C4-2B (cell line): ENCODE data around the gene KRT12.

Source experiments
- H3K27ac ChIP-seq: fragments of 450-650 bp; 2 replicates; pipeline ENCODE4 v1.5.1; 2017
- ZFX ChIP-seq: fragments of 450-650 bp; IDR thresholded peaks from 2 replicates; pipeline ENCODE4 v1.6.1; 2017
- TF ChIP-seq, protein P1 (sequence below): fragments of 450-650 bp; conservative IDR thresholded peaks from 2 replicates; pipeline ENCODE4 v1.5.1; 2017; ENCODE audit warnings: mild to moderate bottlenecking

Gene KRT12

DNA sequence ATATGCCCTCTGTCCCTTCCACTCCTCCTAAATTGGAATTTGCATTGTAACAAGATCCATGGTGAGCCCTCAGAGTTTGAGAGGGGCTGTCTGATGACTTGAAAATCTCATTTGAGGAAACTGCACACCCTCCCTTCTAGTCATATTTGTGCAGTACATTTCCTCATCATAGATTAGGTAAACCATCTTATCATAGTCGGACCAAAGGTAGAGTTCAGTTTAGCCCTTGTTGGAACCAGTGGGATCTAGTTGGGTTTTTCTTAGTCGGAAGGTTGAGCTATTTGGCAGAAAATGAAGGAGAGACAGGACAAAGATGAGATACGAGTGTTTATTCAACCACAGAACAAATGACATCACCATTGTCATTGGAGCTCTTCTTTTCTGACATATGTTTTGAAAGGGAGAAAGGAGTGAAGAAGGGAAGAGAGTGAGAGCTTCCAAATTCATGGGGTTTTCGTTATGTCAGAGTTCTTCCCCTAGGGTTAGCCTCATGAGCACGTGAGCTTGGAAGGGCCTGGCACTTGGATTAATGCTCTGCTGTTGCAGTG lies 33.9 kb upstream of the KRT12 start:
- TF ChIP-seq ZFX, result no peak
- H3K27ac ChIP-seq, result no peak overlapping the region

DNA sequence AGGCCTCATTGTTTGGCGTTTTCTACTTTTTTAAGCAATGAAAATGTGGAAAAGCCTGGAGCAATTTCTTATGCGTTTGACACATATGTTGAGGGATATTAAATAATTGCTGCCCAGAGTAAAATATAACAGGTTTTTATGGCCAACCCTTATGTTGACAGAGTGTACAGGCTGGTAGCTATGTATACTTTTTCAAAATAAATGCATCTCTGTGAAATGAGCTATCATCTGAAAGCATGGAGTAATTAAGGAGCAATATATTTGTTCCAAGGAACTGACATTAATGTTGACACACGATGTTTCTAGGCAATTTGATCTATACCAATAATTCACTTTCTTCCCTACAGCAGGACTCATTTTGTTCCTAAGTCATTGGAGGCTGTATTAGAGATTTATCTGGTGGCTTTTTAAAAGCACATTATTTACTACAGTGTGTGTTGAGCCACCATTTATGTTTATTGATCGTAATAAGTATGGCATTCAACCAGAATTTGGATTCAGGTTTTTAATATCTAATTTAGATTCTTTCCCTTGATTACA lies 30.0 kb upstream of the KRT12 start:
- H3K27ac ChIP-seq, result no peak overlapping the region
- TF ChIP-seq ZFX, result no peak
- TF ChIP-seq, protein P1, sequence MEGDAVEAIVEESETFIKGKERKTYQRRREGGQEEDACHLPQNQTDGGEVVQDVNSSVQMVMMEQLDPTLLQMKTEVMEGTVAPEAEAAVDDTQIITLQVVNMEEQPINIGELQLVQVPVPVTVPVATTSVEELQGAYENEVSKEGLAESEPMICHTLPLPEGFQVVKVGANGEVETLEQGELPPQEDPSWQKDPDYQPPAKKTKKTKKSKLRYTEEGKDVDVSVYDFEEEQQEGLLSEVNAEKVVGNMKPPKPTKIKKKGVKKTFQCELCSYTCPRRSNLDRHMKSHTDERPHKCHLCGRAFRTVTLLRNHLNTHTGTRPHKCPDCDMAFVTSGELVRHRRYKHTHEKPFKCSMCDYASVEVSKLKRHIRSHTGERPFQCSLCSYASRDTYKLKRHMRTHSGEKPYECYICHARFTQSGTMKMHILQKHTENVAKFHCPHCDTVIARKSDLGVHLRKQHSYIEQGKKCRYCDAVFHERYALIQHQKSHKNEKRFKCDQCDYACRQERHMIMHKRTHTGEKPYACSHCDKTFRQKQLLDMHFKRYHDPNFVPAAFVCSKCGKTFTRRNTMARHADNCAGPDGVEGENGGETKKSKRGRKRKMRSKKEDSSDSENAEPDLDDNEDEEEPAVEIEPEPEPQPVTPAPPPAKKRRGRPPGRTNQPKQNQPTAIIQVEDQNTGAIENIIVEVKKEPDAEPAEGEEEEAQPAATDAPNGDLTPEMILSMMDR, result no peak

DNA sequence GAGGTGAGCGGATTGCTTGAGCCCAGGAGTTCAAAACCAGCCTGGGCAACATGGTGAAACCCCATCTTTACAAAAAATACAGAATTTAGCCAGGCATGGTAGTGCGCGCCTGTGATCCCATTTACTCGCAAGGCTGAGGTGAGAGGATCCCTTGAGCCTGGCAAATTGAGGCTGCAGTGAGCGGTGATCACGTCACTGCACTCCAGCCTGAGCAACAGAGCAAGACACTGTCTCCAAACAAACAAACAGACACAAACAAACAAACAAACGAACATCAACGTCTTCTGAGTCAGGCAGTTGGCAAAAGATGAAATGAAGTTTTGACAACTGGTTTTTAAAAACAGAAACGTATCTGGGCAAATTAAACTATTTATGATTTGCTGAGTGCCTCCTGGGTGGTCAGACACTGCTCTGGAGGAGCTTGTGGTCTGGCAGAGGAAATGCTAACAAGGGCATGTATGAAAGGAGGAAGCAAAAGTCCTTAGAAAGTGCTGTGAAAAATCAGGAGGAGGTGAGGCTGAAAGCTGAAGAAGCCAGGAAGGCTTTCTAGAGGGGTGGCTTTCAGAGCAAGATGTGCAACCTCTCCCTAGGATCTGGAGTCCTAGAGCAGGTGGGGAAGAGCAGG lies 28.2 kb upstream of the KRT12 start:
- no peak for TF ChIP-seq ZFX
- TF ChIP-seq, protein P1, result no peak
- H3K27ac ChIP-seq, result no peak overlapping the region

DNA sequence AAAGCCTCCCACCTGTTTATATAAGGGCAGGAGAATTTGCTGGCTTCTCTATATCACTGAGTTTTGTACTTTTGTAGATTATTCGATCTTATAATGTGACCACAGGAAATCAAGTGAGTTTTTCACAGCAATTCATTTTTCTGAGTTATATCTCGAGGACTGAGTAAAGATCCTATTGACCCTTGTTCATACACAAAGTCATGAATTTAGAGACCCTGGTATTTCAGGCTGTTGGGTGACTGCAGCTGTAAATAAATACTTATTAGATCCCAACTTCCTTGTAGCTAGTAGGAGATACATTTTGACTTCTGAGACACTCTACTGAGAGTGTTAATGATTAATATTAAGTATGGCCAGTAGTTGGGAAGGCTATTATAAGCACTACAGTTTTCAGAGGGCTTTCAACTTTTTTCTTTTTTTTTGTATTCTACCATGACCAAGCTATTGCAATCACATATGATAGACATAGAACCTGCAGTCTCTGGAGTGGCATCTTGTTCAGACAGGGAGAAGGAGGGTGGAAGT lies 21.2 kb upstream of the KRT12 start:
- H3K27ac ChIP-seq, result no peak overlapping the region
- TF ChIP-seq ZFX, result no peak
- TF ChIP-seq, protein P1, result no peak

DNA sequence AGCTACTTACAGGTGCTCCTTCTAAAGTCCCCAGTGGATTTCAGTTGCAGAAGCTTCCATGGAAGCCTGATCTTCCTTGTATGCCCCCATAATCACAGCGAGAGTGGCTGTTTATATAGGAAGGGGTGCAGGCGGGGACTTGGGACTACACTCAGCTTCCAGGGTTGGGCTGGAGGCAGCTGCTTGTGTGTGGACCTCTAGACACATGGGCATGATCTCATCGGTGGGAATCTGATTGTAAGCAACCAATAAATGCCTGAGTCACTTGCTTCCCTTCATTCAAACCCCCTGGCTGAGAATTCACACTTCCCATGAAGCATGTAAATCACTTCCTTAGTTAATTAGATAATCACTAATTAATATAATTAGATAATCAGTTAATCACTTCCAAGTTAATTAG lies 19.1 kb upstream of the KRT12 start:
- no peak overlapping the region for H3K27ac ChIP-seq
- no peak for TF ChIP-seq ZFX
- TF ChIP-seq, protein P1, result no peak

DNA sequence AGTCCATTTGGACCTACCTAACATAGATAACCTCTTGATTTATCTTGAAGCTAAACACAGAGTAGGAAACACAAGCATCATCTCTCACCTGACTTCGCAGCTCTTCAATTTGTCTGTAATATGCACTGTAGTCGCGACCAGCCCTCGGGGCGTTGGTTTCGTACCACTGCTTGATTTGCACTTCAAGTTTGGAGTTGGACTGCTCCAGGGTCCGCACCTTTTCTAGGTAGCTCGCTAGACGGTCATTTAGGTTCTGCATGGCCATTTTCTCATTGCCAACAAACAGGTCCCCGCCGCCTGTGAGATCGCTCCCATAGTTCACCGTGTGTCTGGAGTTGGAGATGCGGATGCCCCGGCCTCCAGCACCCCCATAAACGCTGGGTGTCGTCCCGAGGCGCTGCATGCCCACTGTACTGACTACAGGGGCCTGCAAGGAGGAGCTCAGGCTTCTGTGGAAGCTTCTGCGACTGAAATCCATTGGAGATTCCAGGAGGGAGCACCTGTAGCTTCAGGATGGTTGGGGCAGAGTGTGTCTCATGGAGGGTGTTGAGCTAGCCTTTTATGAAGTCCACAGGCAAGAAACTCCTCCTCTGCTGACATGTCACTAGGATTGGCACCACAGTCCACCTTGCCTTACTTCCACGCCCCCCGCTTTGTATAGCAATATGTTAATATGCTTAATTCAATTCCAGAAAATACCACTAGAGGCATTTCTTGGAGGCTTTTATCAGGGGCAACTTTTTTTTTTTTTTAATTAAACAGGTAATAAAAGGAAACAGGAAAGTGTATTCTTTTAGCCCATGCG lies 17.9 kb upstream of the KRT12 start, which contains the start of gene KRT20:
TSS of gene KRT20 (minus strand) at position 535 of the 805 bp plus-strand sequence. CDS start at position 478, 57 bp downstream.
- no peak within 1 kb of the TSS for H3K27ac ChIP-seq
- no peak for TF ChIP-seq ZFX
- TF ChIP-seq, protein P1, result peak; percentile 63

DNA sequence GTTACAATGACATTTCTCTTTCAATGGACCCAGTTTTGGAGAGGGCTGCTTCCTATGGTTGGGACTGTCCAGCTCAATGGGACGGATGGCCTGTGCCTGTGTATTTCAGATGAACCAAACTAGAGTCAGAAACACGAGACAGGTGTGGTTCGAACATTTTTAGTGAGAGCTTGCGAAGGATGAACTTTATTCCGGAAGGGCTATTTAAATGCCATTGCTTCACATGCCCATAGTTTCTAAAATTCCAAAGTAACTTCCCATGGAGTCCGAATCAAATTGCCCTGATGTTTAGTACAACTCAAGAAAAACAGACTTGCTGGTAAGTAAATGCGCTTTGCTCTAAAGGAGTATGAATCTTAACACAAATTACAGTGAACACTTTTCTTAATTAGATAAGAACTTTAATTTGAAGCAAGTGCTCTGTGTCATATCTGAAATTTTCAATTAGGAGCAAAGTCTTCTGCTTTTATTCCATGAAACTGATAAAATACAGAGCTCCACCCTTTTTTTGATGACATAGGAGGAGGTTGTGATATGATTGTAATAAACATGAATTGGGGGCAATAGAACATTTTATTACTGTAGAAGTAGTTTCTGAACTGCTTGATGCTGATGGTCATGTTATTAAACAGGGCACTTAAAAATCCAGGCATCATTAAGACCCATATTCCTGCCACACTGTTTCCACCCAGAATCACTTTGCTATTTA lies 16.8 kb upstream of the KRT12 start:
- TF ChIP-seq, protein P1, result no peak
- no peak for TF ChIP-seq ZFX
- H3K27ac ChIP-seq, result no peak overlapping the region
